ENCODE data around the gene ANGPTL8.

- TF ChIP-seq CTCF (IDR thresholded peaks at IDR 0.05) (no peak), POLR2A (IDR thresholded peaks at IDR 0.05) (no peak)
Observed at GRCh38 chr19:11223200-11223599, 16.2 kb upstream of the ANGPTL8 start.
